HEK293 (cell line): ENCODE results near the gene SHROOM1.

Experiments
- CTCF ChIP-seq: fragments of 450-650 bp; formaldehyde crosslinking; IDR thresholded peaks from 2 replicates; pipeline ENCODE4 v1.5.1; 2016; ENCODE audit warnings: missing biosample characterization, missing genetic modification characterization
- ZBTB21 ChIP-seq: fragments of 450-650 bp; formaldehyde crosslinking; IDR thresholded peaks from 2 replicates; pipeline ENCODE4 v1.5.1; 2017; ENCODE audit warnings: missing biosample characterization, missing genetic modification characterization
- ZNF274 ChIP-seq, 2 experiments: fragments of 200-500 bp in 1 of 2; fragments of 450-650 bp in 1 of 2; sonication (Bioruptor generic) in 1 of 2; formaldehyde crosslinking in 1 of 2; IDR thresholded peaks; 2 replicates each; pipeline versions ENCODE4 v1.5.1 to v1.6.1; 2014 to 2016; ENCODE audit warnings: borderline replicate concordance in 1 of 2, inconsistent platforms in 1 of 2, low read length in 1 of 2, missing biosample characterization in 1 of 2, missing genetic modification characterization in 1 of 2
- ZNF513 ChIP-seq: fragments of 450-650 bp; IDR thresholded peaks from 2 replicates; pipeline ENCODE4 v1.5.1; 2018; ENCODE audit warnings: missing biosample characterization, missing genetic modification characterization
- TF ChIP-seq, protein P1 (sequence below): fragments of 450-650 bp; formaldehyde crosslinking; IDR thresholded peaks from 2 replicates; pipeline ENCODE4 v1.5.1; 2016; ENCODE audit warnings: missing biosample characterization, missing genetic modification characterization

GRCh38 chr5:132774406-132774805, 56.0 kb downstream of the SHROOM1 start:
- TF ChIP-seq CTCF (tag by site-specific recombination) (no peak), ZBTB21 (tag by site-specific recombination) (no peak), ZNF513 (tag by site-specific recombination) (no peak), ZNF274 (IDR thresholded peaks at IDR 0.05; ENCODE audit: low read length) (no peak), ZNF274 (tag by site-specific recombination; IDR thresholded peaks at IDR 0.05; ENCODE audit: borderline replicate concordance) (no peak)
- TF ChIP-seq, protein P1, sequence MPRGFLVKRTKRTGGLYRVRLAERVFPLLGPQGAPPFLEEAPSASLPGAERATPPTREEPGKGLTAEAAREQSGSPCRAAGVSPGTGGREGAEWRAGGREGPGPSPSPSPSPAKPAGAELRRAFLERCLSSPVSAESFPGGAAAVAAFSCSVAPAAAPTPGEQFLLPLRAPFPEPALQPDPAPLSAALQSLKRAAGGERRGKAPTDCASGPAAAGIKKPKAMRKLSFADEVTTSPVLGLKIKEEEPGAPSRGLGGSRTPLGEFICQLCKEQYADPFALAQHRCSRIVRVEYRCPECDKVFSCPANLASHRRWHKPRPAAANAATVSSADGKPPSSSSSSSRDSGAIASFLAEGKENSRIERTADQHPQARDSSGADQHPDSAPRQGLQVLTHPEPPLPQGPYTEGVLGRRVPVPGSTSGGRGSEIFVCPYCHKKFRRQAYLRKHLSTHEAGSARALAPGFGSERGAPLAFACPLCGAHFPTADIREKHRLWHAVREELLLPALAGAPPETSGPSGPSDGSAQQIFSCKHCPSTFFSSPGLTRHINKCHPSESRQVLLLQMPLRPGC, result no peak
